K562 treated with DMSO at 1 percent for 24 hours (cell line): Measurements from ENCODE around the gene JPH4. TPM values are rescaled to one million over a fixed set of nuclear protein-coding genes. Genes with fewer than 3 reads are reported as not detected.

Experiments
- total RNA-seq: library from RNA; unstranded; fragments of 300-600 nt; gene quantifications from 2 replicates; pipeline ENCODE4 v1.2.3, GENCODE V29; 2022; ENCODE audit warnings: low read depth; ENCODE audit not compliant: insufficient read depth

Gene JPH4
- 0.45 TPM in 2 replicates for total RNA-seq

GRCh38 chr14:23578560-23579310, at the start of gene JPH4:
Gene JPH4 (minus strand): TSS chr14:23578790. CDS start chr14:23577453, 1,337 bp downstream.

GRCh38 chr14:23567186-23568020, 11.2 kb downstream of the JPH4 start, which contains the start of gene AP1G2:
Gene AP1G2 (minus strand): TSS chr14:23567791. CDS start chr14:23567314, 477 bp downstream.

GRCh38 chr14:23555882-23556699, 22.5 kb downstream of the JPH4 start, which contains the start of gene THTPA:
Gene THTPA (plus strand): TSS chr14:23556271. CDS start chr14:23556758, 487 bp downstream.

GRCh38 chr14:23551266-23552028, 27.1 kb downstream of the JPH4 start, which contains the start of gene ZFHX2:
Gene ZFHX2 (minus strand): TSS chr14:23551765. CDS start chr14:23535325, 16,440 bp downstream.

Other genes with a start within 250 kb of the JPH4 start
- 0.73 and 1.1 TPM in 2 replicates for gene SLC22A17, start 225.9 kb downstream of the JPH4 start, total RNA-seq
- not detected in 2 replicates for gene EFS, start 213.6 kb downstream of the JPH4 start, total RNA-seq
- not detected in 2 replicates for gene IL25, start 206.0 kb downstream of the JPH4 start, total RNA-seq
- not detected in 2 replicates for gene CMTM5, start 201.7 kb downstream of the JPH4 start, total RNA-seq
- gene MYH6, start 170.5 kb downstream of the JPH4 start, total RNA-seq = not detected in 2 replicates
- gene MYH7, start 143.1 kb downstream of the JPH4 start, total RNA-seq = not detected in 2 replicates
- 31.3 and 32.8 TPM in 2 replicates for gene NGDN, start 109.1 kb downstream of the JPH4 start, total RNA-seq
- 0.14 and 0.25 TPM in 2 replicates for gene ZFHX2, start 27.0 kb downstream of the JPH4 start, total RNA-seq
- gene THTPA, start 22.5 kb downstream of the JPH4 start, total RNA-seq = 5.7 and 7.4 TPM in 2 replicates
- gene AP1G2, start 11.0 kb downstream of the JPH4 start, total RNA-seq = 45.8 and 58.3 TPM in 2 replicates
- gene DHRS2, start 57.6 kb upstream of the JPH4 start, total RNA-seq = 198 and 223 TPM in 2 replicates